H1 (cell line): ENCODE data around the gene C3orf22. TPM values are rescaled to one million over a fixed set of nuclear protein-coding genes. Genes with fewer than 3 reads are reported as not detected.

Experiments used
- CTCF ChIA-PET: fragments of 300-600 bp; sonication (Branson Sonifier 250); formaldehyde crosslinking; loops from one replicate; lab custom pipeline; 2021; ENCODE audit not compliant: partially characterized antibody; lab: Charles Lee
- POLR2A ChIA-PET: fragments of 300-600 bp; sonication (Branson Sonifier 250); formaldehyde crosslinking; loops from one replicate; lab custom pipeline; 2021; ENCODE audit warnings: inconsistent platforms; ENCODE audit not compliant: partially characterized antibody; lab: Charles Lee
- DNase-seq, 2 experiments: peaks; one replicate each; pipeline versions ENCODE4 v3.0.0 to v3.0.0-alpha.2; 2010 to 2022; ENCODE audit warnings: low spot score in 2 of 2, low read depth in 1 of 2, mixed read lengths in 1 of 2
- FAIRE-seq: peaks from 2 replicates; lab custom pipeline; 2011; peaks lifted over from hg19 to GRCh38; lab: Jason Lieb, UNC
- H2AFZ ChIP-seq: 2 replicates; pipeline ENCODE4 v1.8.1; 2012; ENCODE audit warnings: low read length, inconsistent platforms
- H2AK5ac ChIP-seq: 2 replicates; pipeline ENCODE4 v1.6.1; 2013; ENCODE audit warnings: low read depth, low read length
- H2BK120ac ChIP-seq: replicated peaks from 2 replicates; pipeline ENCODE3; 2013; ENCODE audit warnings: low read depth, low read length, inconsistent platforms
- H2BK12ac ChIP-seq: 2 replicates; pipeline ENCODE4 v1.6.1; 2013; ENCODE audit warnings: low read depth, low read length
- H2BK15ac ChIP-seq: 2 replicates; pipeline ENCODE4 v1.6.1; 2013; ENCODE audit warnings: low read length
- H2BK20ac ChIP-seq: 2 replicates; pipeline ENCODE4 v1.6.1; 2013; ENCODE audit warnings: low read length
- H2BK5ac ChIP-seq: 2 replicates; pipeline ENCODE4 v1.6.1; 2013; ENCODE audit warnings: low read depth, low read length
- H3K14ac ChIP-seq: 2 replicates; pipeline ENCODE4 v1.6.1; 2013; ENCODE audit warnings: inconsistent platforms; ENCODE audit not compliant: insufficient read length
- H3K18ac ChIP-seq: 2 replicates; pipeline ENCODE4 v1.6.1; 2013; ENCODE audit warnings: low read length; ENCODE audit errors: extremely low read depth
- H3K23ac ChIP-seq: 2 replicates; pipeline ENCODE4 v1.6.1; 2013; ENCODE audit warnings: inconsistent platforms; ENCODE audit not compliant: insufficient read length
- H3K23me2 ChIP-seq: 2 replicates; pipeline ENCODE4 v1.6.1; 2013; ENCODE audit warnings: low read depth, low read length
- H3K27ac ChIP-seq: 2 replicates; pipeline ENCODE4 v1.6.1; 2011; ENCODE audit warnings: low read depth, low read length, inconsistent platforms
- H3K27me3 ChIP-seq, 4 experiments: replicated peaks in 1 of 4; 1 replicate in 1 of 4; 2 replicates in 3 of 4; pipeline versions ENCODE4 v1.6.1 to v1.8.1; 2011 to 2013; ENCODE audit warnings: low read length in 3 of 4, mild to moderate bottlenecking in 3 of 4, inconsistent platforms in 2 of 4, mixed read lengths in 2 of 4, moderate library complexity in 1 of 4; ENCODE audit not compliant: control insufficient read depth in 3 of 4, insufficient read depth in 3 of 4; ENCODE audit errors: extremely low read depth in 1 of 4
- H3K36me3 ChIP-seq, 4 experiments: 2 replicates each; pipeline versions ENCODE4 v1.6.1 to v1.8.1; 2011 to 2013; ENCODE audit warnings: mild to moderate bottlenecking in 4 of 4, low read length in 3 of 4, moderate library complexity in 2 of 4, control low read depth in 1 of 4, inconsistent platforms in 1 of 4; ENCODE audit not compliant: insufficient read depth in 4 of 4, control insufficient read depth in 2 of 4
- H3K4ac ChIP-seq: replicated peaks from 2 replicates; pipeline ENCODE3; 2013; ENCODE audit warnings: low read length, low read depth, mixed read lengths, inconsistent platforms; ENCODE audit not compliant: insufficient read length
- H3K4me1 ChIP-seq, 4 experiments: replicated peaks in 1 of 4; 1 replicate in 1 of 4; 2 replicates in 3 of 4; pipeline versions ENCODE4 v1.6.1 to v1.8.1; 2011 to 2013; ENCODE audit warnings: low read length in 3 of 4, inconsistent platforms in 2 of 4, mixed read lengths in 1 of 4; ENCODE audit not compliant: insufficient read depth in 4 of 4, control insufficient read depth in 3 of 4
- H3K4me2 ChIP-seq, 2 experiments: 2 replicates each; pipeline versions ENCODE4 v1.6.1 to v1.8.1; 2011 to 2013; ENCODE audit warnings: low read depth in 2 of 2, low read length in 2 of 2, control low read depth in 1 of 2, inconsistent platforms in 1 of 2, mild to moderate bottlenecking in 1 of 2; ENCODE audit not compliant: insufficient read depth in 1 of 2
- H3K4me3 ChIP-seq, 4 experiments: fragments of 200-600, 300-600 bp in 1 of 4; sonication (generic), shearing (Covaris generic), sonication (Bioruptor Twin) in 1 of 4; 2 replicates each; pipeline versions ENCODE4 v1.5.1 to v1.8.1; 2011 to 2016; ENCODE audit warnings: low read length in 4 of 4, low read depth in 3 of 4, control low read depth in 2 of 4, inconsistent platforms in 2 of 4, mild to moderate bottlenecking in 2 of 4, mixed read lengths in 1 of 4, moderate library complexity in 1 of 4; ENCODE audit not compliant: insufficient read depth in 2 of 4; ENCODE audit errors: extremely low read depth in 1 of 4
- H3K56ac ChIP-seq: replicated peaks from 2 replicates; pipeline ENCODE3; 2013; ENCODE audit warnings: low read depth, mild to moderate bottlenecking, mixed read lengths, low read length, inconsistent platforms; ENCODE audit not compliant: insufficient read length
- H3K79me1 ChIP-seq: 2 replicates; pipeline ENCODE4 v1.6.1; 2013; ENCODE audit warnings: low read depth, low read length, control low read depth
- H3K79me2 ChIP-seq, 2 experiments: 2 replicates each; pipeline versions ENCODE4 v1.6.1 to v1.8.1; 2012 to 2013; ENCODE audit warnings: low read length in 2 of 2, mild to moderate bottlenecking in 2 of 2, inconsistent platforms in 1 of 2; ENCODE audit not compliant: insufficient read depth in 2 of 2, control insufficient read depth in 1 of 2
- H3K9ac ChIP-seq, 4 experiments: replicated peaks in 1 of 4; 1 replicate in 1 of 4; 2 replicates in 3 of 4; pipeline versions ENCODE4 v1.6.1 to v1.8.1; 2011 to 2013; ENCODE audit warnings: low read depth in 3 of 4, low read length in 3 of 4, control low read depth in 2 of 4, mild to moderate bottlenecking in 2 of 4, moderate library complexity in 2 of 4, inconsistent platforms in 1 of 4; ENCODE audit errors: extremely low read depth in 1 of 4
- H3K9me3 ChIP-seq, 2 experiments: 2 replicates each; pipeline versions ENCODE4 v1.6.1 to v1.8.1; 2012 to 2013; ENCODE audit warnings: mild to moderate bottlenecking in 2 of 2, moderate library complexity in 2 of 2, control low read depth in 1 of 2, inconsistent platforms in 1 of 2, low read depth in 1 of 2, low read length in 1 of 2, mixed read lengths in 1 of 2; ENCODE audit not compliant: insufficient read depth in 2 of 2
- H4K20me1 ChIP-seq, 2 experiments: replicated peaks in 1 of 2; 2 replicates each; pipeline versions ENCODE3 to v1.8.1; 2011 to 2013; ENCODE audit warnings: inconsistent platforms in 2 of 2, low read length in 2 of 2, mild to moderate bottlenecking in 1 of 2; ENCODE audit not compliant: insufficient read depth in 2 of 2, control insufficient read depth in 1 of 2
- H4K5ac ChIP-seq: 2 replicates; pipeline ENCODE4 v1.6.1; 2013; ENCODE audit warnings: low read length, low read depth, mixed read lengths, inconsistent platforms; ENCODE audit not compliant: insufficient read length
- H4K8ac ChIP-seq: 2 replicates; pipeline ENCODE4 v1.8.0; 2013; ENCODE audit warnings: mild to moderate bottlenecking, moderate library complexity, low read length, inconsistent platforms; ENCODE audit not compliant: insufficient read depth; ENCODE audit errors: extremely low read depth
- H4K91ac ChIP-seq: replicated peaks from 2 replicates; pipeline ENCODE3; 2013; ENCODE audit warnings: low read length, mixed read lengths, inconsistent platforms; ENCODE audit not compliant: insufficient read length
- CTBP2 ChIP-seq: IDR thresholded peaks from 2 replicates; pipeline ENCODE4 v1.7.0; 2011; ENCODE audit warnings: borderline replicate concordance, mild to moderate bottlenecking, moderate library complexity, mixed read lengths, low read length; ENCODE audit not compliant: insufficient read depth, insufficient read length
- POU5F1 ChIP-seq: IDR thresholded peaks from 2 replicates; pipeline ENCODE4 v1.6.1; 2011; ENCODE audit warnings: low read depth, mild to moderate bottlenecking, low read length, moderate library complexity
- SIN3A ChIP-seq, 2 experiments: IDR thresholded peaks in 1 of 2; conservative IDR thresholded peaks in 1 of 2; 2 replicates each; pipeline ENCODE4 v1.6.1; 2011 to 2012; ENCODE audit warnings: low read length in 2 of 2, improper control_type of control experiment in 1 of 2, low read depth in 1 of 2, mild to moderate bottlenecking in 1 of 2
- WGBS, 2 experiments: shearing (Covaris generic) in 1 of 2; methylation state at CpG; one replicate each; pipeline versions ENCODE4 v1.1.6 to v1.1.7; 2013 to 2015; ENCODE audit warnings: low lambda C conversion rate in 2 of 2, mixed read lengths in 2 of 2, inconsistent platforms in 1 of 2, low coverage in 1 of 2, missing lambda C conversion rate in 1 of 2; ENCODE audit not compliant: insufficient replicate concordance in 2 of 2, insufficient coverage in 1 of 2, insufficient read length in 1 of 2; ENCODE audit errors: extremely low coverage in 1 of 2, missing lambda C conversion rate in 1 of 2; 5-methylcytosine and 5-hydroxymethylcytosine counted together
- polyA plus RNA-seq, 7 experiments: library from polyadenylated mRNA; depleted of rRNA in 3 of 7; stranded (reverse) in 5 of 7; unstranded in 2 of 7; fragments of >200 nt in 5 of 7; fragments of 200-250 nt in 2 of 7; gene quantifications; 1 replicate in 5 of 7; 2 replicates in 1 of 7; 4 replicates in 1 of 7; pipeline versions ENCODE4 v1.2.1 to v1.2.3, GENCODE V29; 2011 to 2013; ENCODE audit warnings: missing spikeins in 2 of 7, mixed read lengths in 2 of 7
- total RNA-seq: library from RNA; stranded (reverse); fragmentation: NEBNext Ultra II Directional; extraction: Animal tissue kit (Norgen Biotek cat#: 25700); gene quantifications from 2 replicates; pipeline ENCODE4 v1.2.1, GENCODE V29; 2021

Gene C3orf22
- total and polyA plus RNA-seq, 2 of the 8 experiments (the other 6 are each of a cell fraction or from before 2014, with no cell fraction given): not detected

GRCh38 chr3:126546013-126546412, 12.7 kb downstream of the C3orf22 start:
- Histone ChIP-seq H3K27ac (no peak overlapping the region), H2BK15ac (no peak overlapping the region), H2BK120ac (no peak overlapping the region), H4K5ac (no peak overlapping the region), H2BK12ac (peak overlapping the region; percentile 23; the same call in 1 of the 2 replicates), H4K8ac (no peak overlapping the region), H3K4me3 (no peak overlapping the region), H3K36me3 (no peaks in the 10 kb centered on the region; a peak in 1 of 8 replicates), H3K79me1 (no peaks in the 10 kb centered on the region), H3K4ac (no peak overlapping the region), H3K23ac (no peak overlapping the region), H3K9me3 (no peaks in the 10 kb centered on the region), H4K20me1 (no peaks in the 10 kb centered on the region), H3K56ac (no peak overlapping the region), H3K18ac (no peak overlapping the region), H3K4me1 (peaks cover 0 to 20% (median 10%) of the 10 kb centered on the region in 4 experiments; a peak in 6 of 7 replicates), H3K4me2 (no peak overlapping the region), H2BK5ac (no peak overlapping the region), H3K14ac (no peak overlapping the region), H4K91ac (peak overlapping the region; percentile 20), H3K9ac (no peak overlapping the region), H2AFZ (no peak overlapping the region), H2AK5ac (no peak overlapping the region), H3K79me2 (no peaks in the 10 kb centered on the region), H3K23me2 (peaks cover 3% of the 10 kb centered on the region; the same call in 1 of the 2 replicates), H2BK20ac (no peak overlapping the region; the same call in 1 of the 2 replicates), H3K27me3 (peaks cover 0 to 5% (median 2%) of the 10 kb centered on the region in 4 experiments; a peak in 1 of 7 replicates)
- ChIA-PET CTCF (interaction anchor here (0.6 to 1.5 kb wide), 3 partner anchors 8 to 133 kb away, joined by 3 to 5 read pairs (median 3); no protein-coding TSS in a partner anchor), POLR2A (interaction anchor here (0.8 kb wide), 1 partner anchor 24 kb away, joined by 3 read pairs; no protein-coding TSS in a partner anchor)
- TF ChIP-seq POU5F1: no peak
- no peak for TF ChIP-seq CTBP2
- no peak for TF ChIP-seq SIN3A (conservative IDR thresholded peaks at IDR 0.05 in 1 of 2, IDR thresholded peaks at IDR 0.05 in 1 of 2; ENCODE audit: low read depth in 1 of 2, low read length in 2 of 2)
- 97% methylated on average over 6 of the region's 6 CpGs; no CpG with 5 or more reads in 1 of the 2 experiments for WGBS, 2 experiments
- FAIRE-seq (no peak), DNase-seq (no peak)
